GM19025 (cell line): ENCODE data around the gene RPP14.
"Not testable (repeated sequence)": the region's sequence is repeated elsewhere in the genome, so short reads cannot be mapped to it uniquely, and the experiment has no call there.

ENCODE experiments used
- ATAC-seq: cut with Tn5 transposase; IDR thresholded peaks from one replicate; pipeline ENCODE4 v1.9.1; 2021; ENCODE audit warnings: mild to moderate bottlenecking, low read depth, moderate library complexity; ENCODE audit not compliant: unreplicated experiment

The RPP14 gene

GRCh38 chr3:58329150-58329921 lies 23.3 kb downstream of the RPP14 start:
- no peak for ATAC-seq

GRCh38 chr3:58329922-58330413 lies 23.9 kb downstream of the RPP14 start:
- ATAC-seq, result no peak

- ATAC-seq, result no peak
Measured at GRCh38 chr3:58331593-58332152, 25.6 kb downstream of the RPP14 start.

GRCh38 chr3:58332575-58333188 lies 26.6 kb downstream of the RPP14 start, which contains the start of gene PXK:
PXK (plus strand) TSS chr3:58332892; CDS start chr3:58332989, 97 bp downstream.
- peak; percentile 96 for ATAC-seq

- ATAC-seq, result no peak
Measured at GRCh38 chr3:58333206-58334012, 27.4 kb downstream of the RPP14 start.

GRCh38 chr3:58334013-58334321 lies 27.9 kb downstream of the RPP14 start:
- no peak for ATAC-seq

- no peak for ATAC-seq
Measured at GRCh38 chr3:58334506-58334884, 28.4 kb downstream of the RPP14 start.

- no peak for ATAC-seq
Measured at GRCh38 chr3:58335652-58335947, 29.6 kb downstream of the RPP14 start.

GRCh38 chr3:58336135-58336882 lies 30.3 kb downstream of the RPP14 start:
- ATAC-seq, result no peak

- ATAC-seq, result no peak
Measured at GRCh38 chr3:58337190-58337589, 31.1 kb downstream of the RPP14 start.

GRCh38 chr3:58339146-58339545 lies 33.1 kb downstream of the RPP14 start:
- ATAC-seq, result not testable (repeated sequence)

- ATAC-seq, result no peak
Measured at GRCh38 chr3:58340594-58341244, 34.7 kb downstream of the RPP14 start.

GRCh38 chr3:58341376-58341775 lies 35.3 kb downstream of the RPP14 start:
- ATAC-seq, result no peak

GRCh38 chr3:58342676-58343075 lies 36.6 kb downstream of the RPP14 start:
- ATAC-seq, result no peak

GRCh38 chr3:58345457-58345856 lies 39.4 kb downstream of the RPP14 start:
- ATAC-seq, result no peak

GRCh38 chr3:58346368-58346767 lies 40.3 kb downstream of the RPP14 start:
- ATAC-seq, result no peak

- ATAC-seq, result no peak
Measured at GRCh38 chr3:58347984-58348383, 41.9 kb downstream of the RPP14 start.

GRCh38 chr3:58349792-58350626 lies 44.0 kb downstream of the RPP14 start:
- ATAC-seq, result peak; percentile 77

- ATAC-seq, result no peak
Measured at GRCh38 chr3:58350627-58351013, 44.6 kb downstream of the RPP14 start.
